Dermis microvascular lymphatic vessel endothelial cell (primary cell): ENCODE data around the gene UQCRC1. TPM values are rescaled to one million over a fixed set of nuclear protein-coding genes. Genes with fewer than 3 reads are reported as not detected.

Experiments
- DNase-seq, 2 donors: peaks; one replicate each; pipeline versions ENCODE4 v3.0.0 to v3.0.0-alpha.2; 2010; ENCODE audit warnings: low read depth in 2 of 2
- total RNA-seq: library from RNA; depleted of rRNA; stranded (reverse); fragments of >200 nt; gene quantifications from 2 replicates; pipeline ENCODE4 v1.2.1, GENCODE V29; 2014

UQCRC1 gene
- total RNA-seq, 1 donor from 2014 or later, result 311 TPM

DNA sequence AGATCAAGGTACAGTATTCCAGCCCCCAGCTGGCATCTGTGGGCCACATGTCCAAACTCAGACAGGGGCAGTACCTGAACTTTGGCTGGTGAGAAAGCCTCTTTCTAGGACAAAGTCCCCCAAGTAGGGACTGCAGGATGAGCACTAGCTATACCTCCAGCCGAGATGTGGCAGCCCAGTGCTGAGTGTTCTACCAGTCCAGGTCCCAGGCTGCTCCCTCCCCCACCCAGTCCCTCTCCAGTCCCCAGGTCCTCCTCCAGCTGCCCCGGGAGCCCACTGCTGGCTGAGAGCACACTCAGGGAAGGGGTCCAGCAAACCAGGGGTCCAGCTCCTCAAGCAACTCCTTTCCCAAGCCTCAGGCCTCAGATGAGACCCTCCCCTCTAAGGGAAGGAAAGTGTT lies 24.3 kb upstream of the UQCRC1 start:
- DNase-seq, result no peak

DNA sequence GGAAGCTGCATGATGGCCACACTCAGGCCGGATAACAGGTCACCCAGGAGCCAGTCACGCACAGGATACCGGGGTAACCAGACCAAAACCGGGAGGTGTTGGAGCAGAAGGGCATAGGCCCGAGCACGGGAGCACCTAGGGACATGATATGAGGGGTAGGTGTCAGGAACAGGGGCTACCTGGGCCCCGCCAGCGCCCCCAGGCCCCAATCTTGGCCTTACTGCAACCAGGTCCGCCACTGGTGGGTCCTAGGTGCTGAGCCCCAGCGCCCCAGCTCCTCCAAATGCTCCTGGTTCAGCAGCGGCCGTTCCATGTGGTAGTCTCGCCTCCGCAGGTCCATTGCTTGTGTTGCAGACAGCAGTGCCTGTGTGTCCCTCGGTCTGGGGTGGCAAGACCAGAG lies 23.8 kb upstream of the UQCRC1 start:
- no peak for DNase-seq

- no peak for DNase-seq
Measured at GRCh38 chr3:48631516-48632448, 22.3 kb upstream of the UQCRC1 start.

DNA sequence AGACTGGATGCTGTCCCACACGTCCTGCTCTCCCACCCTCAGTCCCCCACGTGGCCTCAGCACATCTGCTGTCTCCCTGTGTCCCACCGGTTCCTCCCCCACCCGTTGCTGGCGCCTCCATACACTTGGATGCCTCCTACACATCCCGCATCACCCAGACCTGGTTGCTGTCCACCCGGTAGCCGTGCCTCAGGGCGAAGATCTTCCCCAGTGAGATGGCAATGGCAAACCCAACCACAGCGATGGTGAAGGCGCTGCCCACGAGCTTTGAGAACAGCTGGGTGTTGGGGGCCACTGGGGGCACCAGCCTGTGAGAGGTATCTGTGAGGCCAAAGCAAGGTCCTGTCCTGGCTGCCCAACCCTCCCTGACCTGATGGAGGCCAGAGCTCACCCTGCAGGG lies 21.4 kb upstream of the UQCRC1 start:
- DNase-seq, result no peak

DNA sequence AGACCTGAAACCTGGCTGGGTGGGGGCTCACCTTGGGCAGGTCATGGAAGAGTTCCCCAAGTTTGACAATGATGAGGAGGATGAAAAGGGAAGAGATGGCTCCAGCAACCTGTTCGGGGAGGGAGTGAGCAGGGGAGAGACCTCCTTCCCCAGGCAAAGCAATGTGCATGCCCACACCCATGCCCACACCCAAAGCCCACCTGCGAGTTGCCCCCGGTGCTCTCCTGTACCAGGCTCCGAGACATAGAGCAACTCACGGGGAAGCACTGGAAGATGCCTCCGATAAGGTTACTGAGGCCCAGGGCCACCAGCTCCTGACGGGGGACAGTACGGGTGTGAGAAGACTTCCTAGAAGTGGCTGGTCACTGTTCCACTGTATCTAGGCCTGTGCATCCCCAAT lies 21.0 kb upstream of the UQCRC1 start:
- DNase-seq, result no peak

GRCh38 chr3:48629894-48630293 lies 20.4 kb upstream of the UQCRC1 start:
- DNase-seq, result no peak

GRCh38 chr3:48628277-48629017 lies 19.0 kb upstream of the UQCRC1 start:
- no peak for DNase-seq

GRCh38 chr3:48625600-48625999 lies 16.2 kb upstream of the UQCRC1 start:
- no peak for DNase-seq

DNA sequence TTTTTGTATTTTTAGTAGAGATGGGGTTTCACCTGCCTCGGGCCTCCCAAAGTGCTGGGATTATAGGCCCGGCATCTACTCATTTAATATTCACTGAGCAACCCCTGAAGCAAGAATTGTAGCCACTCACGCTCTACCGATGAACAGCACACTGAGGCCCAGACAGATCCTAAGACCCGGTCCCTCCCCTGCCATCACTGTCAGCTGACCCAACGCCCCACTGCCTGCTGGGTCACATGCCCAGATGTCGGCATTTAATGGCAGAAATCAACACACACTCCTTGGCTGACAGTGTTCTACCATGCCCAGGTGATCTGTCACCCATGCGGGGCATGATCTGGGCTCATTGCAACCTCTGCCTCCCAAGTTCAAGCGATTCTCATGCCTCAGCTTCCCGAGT lies 15.3 kb upstream of the UQCRC1 start:
- DNase-seq, result no peak

DNA sequence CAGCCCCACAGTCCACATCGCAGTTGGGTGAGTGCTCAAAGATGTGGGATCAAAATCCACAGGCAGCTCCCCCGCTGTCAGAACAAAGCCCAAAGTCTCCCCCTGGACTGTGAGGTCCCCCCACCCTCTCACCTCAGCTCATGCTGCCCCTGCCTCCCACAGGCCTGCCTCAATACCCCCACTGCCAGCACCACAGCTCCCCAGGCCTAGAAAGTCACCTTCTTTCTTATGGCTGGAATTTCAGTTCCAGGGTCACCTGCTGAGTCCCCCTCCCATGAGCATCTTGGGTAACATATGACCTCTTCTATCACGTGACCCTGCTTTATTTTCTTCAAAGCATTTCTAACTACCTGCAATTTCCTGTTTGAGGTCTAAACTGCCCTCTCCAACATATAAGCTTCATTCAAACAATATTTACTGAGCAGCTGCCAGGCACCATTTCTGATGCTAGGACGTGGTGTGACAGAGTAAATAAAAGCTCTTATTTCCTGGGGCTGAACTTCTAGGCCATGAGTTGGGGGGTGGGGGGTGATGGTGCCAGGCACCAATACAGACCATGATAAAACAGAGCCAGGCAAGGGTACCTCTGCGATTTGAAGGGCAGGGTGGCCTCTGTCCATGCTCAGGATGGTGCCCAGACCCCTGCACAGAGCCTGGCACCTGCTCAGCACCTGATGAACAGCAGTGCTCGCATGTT lies 14.6 kb upstream of the UQCRC1 start:
- DNase-seq, result no peak

DNA sequence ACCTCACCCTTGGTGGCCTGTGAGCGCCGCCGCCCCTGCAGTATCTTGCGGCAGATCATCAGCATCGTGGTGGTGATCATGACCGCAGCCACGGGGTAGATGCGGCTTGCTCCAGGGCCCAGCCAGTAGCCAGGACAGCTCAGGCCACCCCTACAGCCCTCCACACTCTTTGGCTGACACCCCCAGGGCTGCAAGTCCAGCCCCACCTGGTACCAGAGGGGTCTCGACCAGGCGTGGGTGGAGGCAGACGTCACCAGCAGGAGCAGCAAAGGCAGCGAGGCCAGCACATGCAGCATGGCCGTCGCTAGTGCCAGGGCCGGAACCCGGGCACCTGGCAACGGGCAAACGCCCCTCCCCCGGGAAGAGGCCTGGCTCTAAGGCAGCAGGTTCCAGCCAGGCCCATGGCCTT lies 12.0 kb upstream of the UQCRC1 start, which contains the start of gene TMEM89:
Gene TMEM89, minus strand, starts transcription at position 309 of the 409 bp plus-strand sequence. Its CDS starts 13 bp downstream, at position 296.
- DNase-seq, result no peak

DNA sequence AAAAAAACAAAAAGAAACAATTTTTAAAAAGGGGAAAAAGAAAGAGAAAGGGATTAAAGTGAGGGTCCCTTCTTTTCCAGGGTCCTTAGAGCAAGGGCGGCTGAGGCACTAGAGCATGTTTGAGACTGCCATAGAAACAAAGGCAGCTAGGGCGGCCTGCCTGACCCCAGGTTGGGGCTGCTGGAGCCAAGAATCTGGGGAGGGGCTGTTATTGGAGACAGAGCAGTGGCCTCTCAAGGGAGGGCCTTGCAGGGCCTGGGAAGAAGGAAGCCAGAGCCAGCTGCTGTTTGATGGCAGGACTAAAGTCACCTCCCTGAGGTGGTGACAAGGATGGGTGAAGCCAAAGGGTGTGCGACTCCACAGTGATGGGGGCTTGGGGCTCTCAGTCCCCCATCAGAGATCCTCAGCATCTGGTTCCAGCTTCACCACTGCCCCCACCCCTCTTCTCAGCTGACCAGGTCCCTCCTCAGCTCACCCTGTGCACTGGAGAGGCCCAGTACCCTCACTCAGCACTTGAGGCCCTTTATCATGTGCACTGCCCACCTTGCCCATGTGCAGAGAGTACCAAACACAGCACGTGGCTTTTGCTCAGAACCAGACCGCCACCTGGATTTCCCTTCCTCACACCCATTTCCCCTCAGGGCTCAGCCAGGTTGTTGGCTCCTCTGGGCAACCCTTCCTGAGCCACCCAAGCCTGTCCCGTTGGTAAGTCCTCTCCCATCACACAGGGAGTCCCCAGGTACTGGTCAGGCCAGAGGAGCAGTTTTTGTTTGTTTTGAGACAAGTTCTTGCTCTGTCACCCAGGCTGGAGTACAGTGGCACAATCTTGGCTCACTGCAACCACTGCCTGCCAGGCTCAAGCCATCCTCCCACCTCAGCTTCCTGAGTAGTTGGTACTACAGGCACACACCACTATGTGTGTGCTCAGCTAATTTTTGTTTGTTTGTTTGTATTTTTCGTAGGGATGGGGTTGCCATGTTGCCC lies 10.4 kb upstream of the UQCRC1 start:
- no peak for DNase-seq

DNA sequence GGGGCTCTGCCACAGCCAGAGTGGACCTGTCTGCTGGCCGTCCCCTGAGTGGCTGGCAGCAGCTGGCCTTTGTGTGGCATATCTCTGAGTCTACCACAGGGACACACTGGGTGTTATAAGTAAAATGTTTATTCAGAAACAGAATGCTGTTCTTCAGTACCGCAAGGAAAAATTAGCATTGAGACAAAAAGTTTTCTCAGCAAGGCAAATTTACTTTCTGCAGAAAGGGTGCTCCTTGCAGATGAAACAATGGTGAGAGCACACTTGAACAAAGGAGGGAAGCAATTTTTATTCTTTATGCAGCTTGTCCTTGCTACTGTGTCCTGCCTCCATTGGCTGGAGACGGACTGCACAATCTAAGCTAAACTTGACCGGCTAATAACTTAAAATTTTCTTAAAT lies 8.1 kb upstream of the UQCRC1 start:
- no peak for DNase-seq

- DNase-seq, result peak in 1 of 2 donors; percentile 33
Measured at GRCh38 chr3:48614044-48614443, 4.6 kb upstream of the UQCRC1 start.

- DNase-seq, result no peak
Measured at GRCh38 chr3:48612309-48612708, 2.9 kb upstream of the UQCRC1 start.

DNA sequence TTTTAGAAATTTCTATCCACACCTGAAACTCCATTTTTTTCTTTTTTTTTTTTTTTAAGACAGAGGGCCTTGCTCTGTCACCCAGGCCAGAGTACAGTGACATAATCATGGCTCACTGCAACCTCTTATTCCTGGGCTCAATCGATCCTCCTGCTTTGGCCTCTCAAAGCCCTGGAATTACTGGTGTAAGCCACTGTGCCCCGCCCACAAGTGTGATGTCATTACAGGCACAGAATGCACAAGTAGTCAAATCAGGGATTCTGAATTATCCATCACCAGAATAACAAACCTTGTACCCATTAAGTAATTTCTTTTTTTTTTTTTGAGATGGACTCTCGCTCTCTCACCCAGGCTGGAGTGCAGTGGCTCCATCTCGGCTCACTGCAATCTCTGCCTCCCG lies 1.9 kb downstream of the UQCRC1 start:
- DNase-seq, result peak in 1 of 2 donors; percentile 31

DNA sequence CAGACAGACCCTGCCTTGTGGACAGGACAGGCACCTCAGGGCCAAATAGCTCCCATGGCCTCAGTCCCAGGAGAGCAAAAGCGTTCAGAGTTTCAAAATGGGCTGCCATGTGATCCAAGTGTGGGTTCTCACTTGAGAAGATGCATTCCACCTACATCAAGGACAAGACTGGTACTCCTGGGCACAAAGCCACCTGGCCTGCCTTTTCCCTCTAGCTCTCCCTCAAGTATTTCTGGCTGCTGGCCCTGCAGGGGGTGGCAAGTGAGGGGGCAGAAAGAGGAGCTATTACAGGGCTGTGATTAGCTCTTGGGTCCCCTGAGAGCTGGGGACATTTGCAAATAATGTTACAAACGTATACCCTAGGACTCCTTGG lies 7.8 kb downstream of the UQCRC1 start:
- no peak for DNase-seq

DNA sequence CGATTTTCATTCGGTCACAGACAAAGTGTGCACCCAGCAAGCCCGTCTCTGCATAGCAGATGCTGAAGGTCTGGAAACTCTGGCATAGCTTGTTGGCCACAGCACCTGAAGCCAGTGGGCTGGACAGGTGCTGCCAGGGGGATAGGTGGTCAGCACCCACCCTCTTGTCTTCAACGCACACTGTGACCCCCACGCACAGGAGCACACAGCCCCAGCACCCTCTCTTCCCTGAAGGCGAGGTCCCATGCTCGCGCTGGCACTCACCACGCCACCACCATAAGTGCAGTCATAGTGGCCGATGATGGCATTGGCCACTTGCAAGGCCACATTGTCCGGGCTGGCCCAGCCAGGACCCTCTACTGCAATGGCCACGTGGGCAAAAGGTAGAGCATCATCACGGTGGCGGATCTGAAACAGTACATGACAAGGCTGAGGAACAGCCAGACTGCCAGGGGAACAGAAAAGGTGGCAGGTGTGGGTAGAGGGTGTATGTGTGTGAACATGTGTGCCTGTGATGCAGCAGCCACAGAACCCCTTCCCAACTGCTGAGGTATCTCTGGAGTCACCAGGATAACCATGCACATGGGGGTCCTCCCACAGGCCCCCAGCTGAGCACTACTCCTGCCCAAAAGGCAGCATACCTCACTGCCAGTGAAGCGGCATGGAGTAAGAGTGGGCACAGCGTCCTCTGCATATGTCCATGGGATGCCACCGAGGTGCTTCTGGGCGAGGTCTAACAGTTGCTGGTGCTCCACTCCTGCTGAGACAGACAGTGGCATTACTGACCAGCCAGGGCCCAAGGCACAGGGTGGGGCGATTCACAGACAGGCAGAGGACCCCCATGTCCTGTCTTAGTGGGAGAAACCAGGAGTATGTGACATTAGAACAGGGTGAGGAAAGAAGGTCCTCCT lies 8.5 kb downstream of the UQCRC1 start:
- DNase-seq, result no peak

- no peak for DNase-seq
Measured at GRCh38 chr3:48599509-48600285, 9.7 kb downstream of the UQCRC1 start.
